Measurements from ENCODE around the gene SPARCL1.
"Not testable (repeated sequence)": the region's sequence is repeated elsewhere in the genome, so short reads cannot be mapped to it uniquely, and the experiment has no call there.

Gene SPARCL1

GRCh38 chr4:87529187-87529586 lies at the start of gene SPARCL1:
TSS of gene SPARCL1 (minus strand) at chr4:87529376. CDS start at chr4:87499574, 29,802 bp downstream.
- no peak for DNase-seq

- no peak for DNase-seq
Observed at GRCh38 chr4:87575983-87576382, 46.8 kb upstream of the SPARCL1 start.

- no peak for DNase-seq
Observed at GRCh38 chr4:87575408-87575807, 46.2 kb upstream of the SPARCL1 start.

GRCh38 chr4:87574996-87575395 lies 45.8 kb upstream of the SPARCL1 start:
- DNase-seq = no peak

GRCh38 chr4:87574376-87574775 lies 45.2 kb upstream of the SPARCL1 start:
- DNase-seq = not testable (repeated sequence)

- DNase-seq = no peak
Observed at GRCh38 chr4:87570290-87570805, 41.2 kb upstream of the SPARCL1 start.

GRCh38 chr4:87567191-87567590 lies 38.0 kb upstream of the SPARCL1 start:
- no peak for DNase-seq

GRCh38 chr4:87566276-87566675 lies 37.1 kb upstream of the SPARCL1 start:
- DNase-seq = no peak

GRCh38 chr4:87565746-87566145 lies 36.6 kb upstream of the SPARCL1 start:
- DNase-seq = no peak

GRCh38 chr4:87560802-87561201 lies 31.6 kb upstream of the SPARCL1 start:
- no peak for DNase-seq

- DNase-seq = peak; percentile 41
Observed at GRCh38 chr4:87559090-87559837, 30.1 kb upstream of the SPARCL1 start.

- no peak for DNase-seq
Observed at GRCh38 chr4:87557348-87557747, 28.2 kb upstream of the SPARCL1 start.

GRCh38 chr4:87555773-87556619 lies 26.8 kb upstream of the SPARCL1 start:
- DNase-seq = no peak

GRCh38 chr4:87553182-87553581 lies 24.0 kb upstream of the SPARCL1 start:
- no peak for DNase-seq

- DNase-seq = no peak
Observed at GRCh38 chr4:87551361-87551760, 22.2 kb upstream of the SPARCL1 start.

GRCh38 chr4:87547016-87547708 lies 18.0 kb upstream of the SPARCL1 start:
- no peak for DNase-seq

GRCh38 chr4:87545052-87545451 lies 15.9 kb upstream of the SPARCL1 start:
- DNase-seq = no peak

GRCh38 chr4:87543835-87544461 lies 14.8 kb upstream of the SPARCL1 start:
- no peak for DNase-seq

- DNase-seq = no peak
Observed at GRCh38 chr4:87542734-87543312, 13.6 kb upstream of the SPARCL1 start.

GRCh38 chr4:87541956-87542709 lies 13.0 kb upstream of the SPARCL1 start:
- no peak for DNase-seq

GRCh38 chr4:87541521-87541920 lies 12.3 kb upstream of the SPARCL1 start:
- DNase-seq = no peak
